ENCODE data around the gene IRAK2. TPM values are rescaled to one million over a fixed set of nuclear protein-coding genes. Genes with fewer than 3 reads are reported as not detected.

The IRAK2 gene
- total RNA-seq, 2 donors from 2014 or later, result 0.99 to 3.9 TPM

- intact Hi-C loops (cut with DNase I), result no loop called here
Measured at GRCh38 chr3:10198226-10198625, 33.5 kb downstream of the IRAK2 start.

GRCh38 chr3:10198761-10199649 lies 34.3 kb downstream of the IRAK2 start:
- WGBS, 2 donors, result 69 to 74% methylated on average over 9 to 12 of the region's 12 CpGs
- no peaks in the 10 kb centered on the region for H3K27me3 ChIP-seq
- intact Hi-C loops (cut with DNase I), result no loop called here
- peaks cover 22% of the 10 kb centered on the region for H3K4me1 ChIP-seq
- no peaks in the 10 kb centered on the region for H3K36me3 ChIP-seq (replicated peaks in 1 of 2; ENCODE audit: insufficient read depth in 1 of 2, low read depth in 2 of 2)
- peak overlapping the region in 2 of 4 donors; percentile 19 to 36 for H3K27ac ChIP-seq
- DNase-seq (peak in 2 of 4 donors; percentile 34 to 41), ATAC-seq (peak; percentile 48)
- H3K9me3 ChIP-seq, result no peaks in the 10 kb centered on the region
- H3K4me3 ChIP-seq, result no peak overlapping the region
- TF ChIP-seq POLR2A (IDR thresholded peaks at IDR 0.05), result no peak
- TF ChIP-seq, protein P1, sequence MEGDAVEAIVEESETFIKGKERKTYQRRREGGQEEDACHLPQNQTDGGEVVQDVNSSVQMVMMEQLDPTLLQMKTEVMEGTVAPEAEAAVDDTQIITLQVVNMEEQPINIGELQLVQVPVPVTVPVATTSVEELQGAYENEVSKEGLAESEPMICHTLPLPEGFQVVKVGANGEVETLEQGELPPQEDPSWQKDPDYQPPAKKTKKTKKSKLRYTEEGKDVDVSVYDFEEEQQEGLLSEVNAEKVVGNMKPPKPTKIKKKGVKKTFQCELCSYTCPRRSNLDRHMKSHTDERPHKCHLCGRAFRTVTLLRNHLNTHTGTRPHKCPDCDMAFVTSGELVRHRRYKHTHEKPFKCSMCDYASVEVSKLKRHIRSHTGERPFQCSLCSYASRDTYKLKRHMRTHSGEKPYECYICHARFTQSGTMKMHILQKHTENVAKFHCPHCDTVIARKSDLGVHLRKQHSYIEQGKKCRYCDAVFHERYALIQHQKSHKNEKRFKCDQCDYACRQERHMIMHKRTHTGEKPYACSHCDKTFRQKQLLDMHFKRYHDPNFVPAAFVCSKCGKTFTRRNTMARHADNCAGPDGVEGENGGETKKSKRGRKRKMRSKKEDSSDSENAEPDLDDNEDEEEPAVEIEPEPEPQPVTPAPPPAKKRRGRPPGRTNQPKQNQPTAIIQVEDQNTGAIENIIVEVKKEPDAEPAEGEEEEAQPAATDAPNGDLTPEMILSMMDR (IDR thresholded peaks at IDR 0.05), result no peak

More at GRCh38 chr3:10198226-10198625, 33.5 kb downstream of the IRAK2 start:
- WGBS, 2 donors, result 77 to 81% methylated on average over 4 of the region's 4 CpGs
- TF ChIP-seq, protein P1 (IDR thresholded peaks at IDR 0.05), result no peak
- no peak for TF ChIP-seq POLR2A (IDR thresholded peaks at IDR 0.05)
- H3K4me3 ChIP-seq, result no peak overlapping the region
- H3K4me1 ChIP-seq, result peaks cover 22% of the 10 kb centered on the region
- no peaks in the 10 kb centered on the region for H3K9me3 ChIP-seq
- ATAC-seq (no peak), DNase-seq (no peak)
- no peaks in the 10 kb centered on the region for H3K27me3 ChIP-seq
- no peak overlapping the region for H3K27ac ChIP-seq
- no peaks in the 10 kb centered on the region for H3K36me3 ChIP-seq (replicated peaks in 1 of 2; ENCODE audit: insufficient read depth in 1 of 2, low read depth in 2 of 2)

DNA sequence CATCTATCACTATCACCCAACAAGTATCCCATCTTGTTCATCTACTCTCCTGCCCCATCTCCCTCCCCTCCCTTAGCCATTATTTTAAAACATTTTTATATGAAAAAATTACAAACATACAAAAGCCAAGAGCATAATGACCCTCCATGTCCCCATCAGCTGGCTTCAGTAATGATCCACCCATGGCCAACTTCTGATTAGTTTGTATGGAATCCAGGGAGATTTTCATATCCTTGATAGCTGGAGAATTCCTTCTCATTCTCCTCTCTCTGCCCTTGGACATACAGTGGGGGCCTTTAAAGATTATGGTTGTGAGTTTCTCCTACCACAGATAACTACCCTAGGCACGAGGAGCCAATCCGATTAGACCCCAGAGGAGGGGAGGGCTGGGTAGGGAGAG lies 40.2 kb downstream of the IRAK2 start:
- Histone ChIP-seq H3K27me3 (no peaks in the 10 kb centered on the region), H3K4me1 (peaks cover 18% of the 10 kb centered on the region), H3K27ac (peak overlapping the region in 2 of 4 donors; percentile 3 to 53), H3K36me3 (replicated peaks in 1 of 2; ENCODE audit: insufficient read depth in 1 of 2, low read depth in 2 of 2) (no peaks in the 10 kb centered on the region), H3K9me3 (no peaks in the 10 kb centered on the region), H3K4me3 (no peak overlapping the region)
- no peak for ATAC-seq
- TF ChIP-seq, protein P1 (IDR thresholded peaks at IDR 0.05), result no peak
- no peak for TF ChIP-seq POLR2A (IDR thresholded peaks at IDR 0.05)
- WGBS, 2 donors, result 88 to 95% methylated on average over 2 of the region's 2 CpGs
- DNase-seq, result no peak
- intact Hi-C loops (cut with DNase I), result no loop called here

GRCh38 chr3:10205451-10206165 lies 40.9 kb downstream of the IRAK2 start:
- DNase-seq, result peak in 1 of 4 donors; percentile 76
- peak overlapping the region in 2 of 4 donors; percentile 3 to 53 for H3K27ac ChIP-seq
- no peak for ATAC-seq
- intact Hi-C loops (cut with DNase I), result no loop called here
- H3K4me1 ChIP-seq, result peaks cover 18% of the 10 kb centered on the region
- H3K9me3 ChIP-seq, result no peaks in the 10 kb centered on the region
- no peak for TF ChIP-seq POLR2A (IDR thresholded peaks at IDR 0.05)
- TF ChIP-seq, protein P1 (IDR thresholded peaks at IDR 0.05), result no peak
- no peaks in the 10 kb centered on the region for H3K36me3 ChIP-seq (replicated peaks in 1 of 2; ENCODE audit: insufficient read depth in 1 of 2, low read depth in 2 of 2)
- H3K27me3 ChIP-seq, result no peaks in the 10 kb centered on the region
- WGBS, 2 donors, result 79% methylated on average over 5 to 6 of the region's 7 CpGs
- no peak overlapping the region for H3K4me3 ChIP-seq

All from body of pancreas (tissue), 4 donors.